ENCODE measurements around the gene GPBP1L1. TPM values are rescaled to one million over a fixed set of nuclear protein-coding genes. Genes with fewer than 3 reads are reported as not detected.
"Not testable (repeated sequence)": the region's sequence is repeated elsewhere in the genome, so short reads cannot be mapped to it uniquely, and the experiment has no call there.

Gene GPBP1L1
- total RNA-seq, 1 donor from 2014 or later: 112 TPM

- Histone ChIP-seq H3K27me3 (ENCODE audit: control insufficient read depth, insufficient read depth, low read length) (no peaks in the 10 kb centered on the region), H3K4me3 (ENCODE audit: low read depth, low read length) (no peak overlapping the region), H3K36me3 (ENCODE audit: control insufficient read depth, insufficient read depth, low read length) (peaks cover 2% of the 10 kb centered on the region)
- no peak for DNase-seq (ENCODE audit: low read depth)
- TF ChIP-seq CTCF (IDR thresholded peaks at IDR 0.05; ENCODE audit: insufficient read depth, low read length, poor library complexity, severe bottlenecking): no peak
These were observed 78.8 kb downstream of the GPBP1L1 start for GRCh38 chr1:45607404-45608074.

- no peak for TF ChIP-seq CTCF (IDR thresholded peaks at IDR 0.05; ENCODE audit: insufficient read depth, low read length, poor library complexity, severe bottlenecking)
- no peak overlapping the region for H3K4me3 ChIP-seq (ENCODE audit: low read depth, low read length)
- H3K27me3 ChIP-seq (ENCODE audit: control insufficient read depth, insufficient read depth, low read length): no peaks in the 10 kb centered on the region
- DNase-seq (ENCODE audit: low read depth): no peak
- peaks cover 2% of the 10 kb centered on the region for H3K36me3 ChIP-seq (ENCODE audit: control insufficient read depth, insufficient read depth, low read length)
These were observed 82.1 kb downstream of the GPBP1L1 start for GRCh38 chr1:45604239-45604638.

GRCh38 chr1:45596765-45597164 is 89.6 kb downstream of the GPBP1L1 start:
- H3K27me3 ChIP-seq (ENCODE audit: control insufficient read depth, insufficient read depth, low read length); DNase-seq (ENCODE audit: low read depth); H3K4me3 ChIP-seq (ENCODE audit: low read depth, low read length); H3K36me3 ChIP-seq (ENCODE audit: control insufficient read depth, insufficient read depth, low read length): not testable (repeated sequence)

GRCh38 chr1:45594412-45594811 is 91.9 kb downstream of the GPBP1L1 start:
- Histone ChIP-seq H3K4me3 (ENCODE audit: low read depth, low read length) (no peak overlapping the region), H3K36me3 (ENCODE audit: control insufficient read depth, insufficient read depth, low read length) (no peaks in the 10 kb centered on the region), H3K27me3 (ENCODE audit: control insufficient read depth, insufficient read depth, low read length) (no peaks in the 10 kb centered on the region)
- TF ChIP-seq CTCF (IDR thresholded peaks at IDR 0.05; ENCODE audit: insufficient read depth, low read length, poor library complexity, severe bottlenecking): no peak
- DNase-seq (ENCODE audit: low read depth): no peak

GRCh38 chr1:45589861-45590260 is 96.5 kb downstream of the GPBP1L1 start:
- no peak overlapping the region for H3K4me3 ChIP-seq (ENCODE audit: low read depth, low read length)
- no peaks in the 10 kb centered on the region for H3K27me3 ChIP-seq (ENCODE audit: control insufficient read depth, insufficient read depth, low read length)
- H3K36me3 ChIP-seq (ENCODE audit: control insufficient read depth, insufficient read depth, low read length): no peaks in the 10 kb centered on the region
- no peak for DNase-seq (ENCODE audit: low read depth)
- no peak for TF ChIP-seq CTCF (IDR thresholded peaks at IDR 0.05; ENCODE audit: insufficient read depth, low read length, poor library complexity, severe bottlenecking)

- no peak overlapping the region for H3K4me3 ChIP-seq (ENCODE audit: low read depth, low read length)
These were observed 99.6 kb downstream of the GPBP1L1 start for GRCh38 chr1:45586769-45587168.

More at GRCh38 chr1:45586769-45587168, 99.6 kb downstream of the GPBP1L1 start:
- H3K36me3 ChIP-seq (ENCODE audit: control insufficient read depth, insufficient read depth, low read length): no peaks in the 10 kb centered on the region
- no peak for DNase-seq (ENCODE audit: low read depth)
- H3K27me3 ChIP-seq (ENCODE audit: control insufficient read depth, insufficient read depth, low read length): no peaks in the 10 kb centered on the region
- no peak for TF ChIP-seq CTCF (IDR thresholded peaks at IDR 0.05; ENCODE audit: insufficient read depth, low read length, poor library complexity, severe bottlenecking)

Data from kidney epithelial cell (primary cell).